ENCODE data around the gene SPATA31D4. TPM values are rescaled to one million over a fixed set of nuclear protein-coding genes. Genes with fewer than 3 reads are reported as not detected.

SPATA31D4 gene

GRCh38 chr9:81968026-81968425, 39.8 kb downstream of the SPATA31D4 start:
- Histone ChIP-seq H3K9ac (ENCODE audit: low read depth, low read length) (no peak overlapping the region), H3K4me1 (ENCODE audit: control insufficient read depth, insufficient read depth, low read length) (no peaks in the 10 kb centered on the region), H3K9me3 (replicated peaks; ENCODE audit: low read length) (no peaks in the 10 kb centered on the region), H3K4me2 (ENCODE audit: low read length) (no peak overlapping the region), H3K4me3 (ENCODE audit: low read length) (no peak overlapping the region), H3K27me3 (ENCODE audit: control insufficient read depth, insufficient read depth, low read length) (no peaks in the 10 kb centered on the region), H3K36me3 (ENCODE audit: insufficient read depth, low read length) (no peaks in the 10 kb centered on the region)

DNA sequence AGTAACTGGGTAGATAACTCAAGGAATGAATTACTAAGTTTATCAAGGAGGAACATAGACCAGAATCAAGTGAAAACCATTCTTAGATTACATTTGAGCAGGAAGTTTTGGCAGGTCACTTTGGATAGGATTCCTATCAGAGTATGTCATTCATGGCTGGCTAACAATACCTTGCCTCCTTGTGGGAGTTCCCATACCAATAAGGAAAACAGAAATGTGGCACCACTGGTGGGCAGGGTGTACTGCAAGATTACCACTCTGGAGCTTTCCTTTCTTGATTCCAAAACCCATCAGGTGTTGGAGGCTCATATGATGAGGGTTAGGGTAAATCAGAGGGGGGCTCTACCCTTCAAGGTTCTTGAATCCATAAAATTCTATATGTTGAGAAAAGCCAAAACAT, 41.7 kb downstream of the SPATA31D4 start:
- H3K9me3 ChIP-seq (replicated peaks; ENCODE audit: low read length), result no peaks in the 10 kb centered on the region
- H3K4me1 ChIP-seq (ENCODE audit: control insufficient read depth, insufficient read depth, low read length), result no peaks in the 10 kb centered on the region
- H3K9ac ChIP-seq (ENCODE audit: low read depth, low read length), result no peak overlapping the region
- no peak overlapping the region for H3K4me3 ChIP-seq (ENCODE audit: low read length)
- H3K36me3 ChIP-seq (ENCODE audit: insufficient read depth, low read length), result no peaks in the 10 kb centered on the region
- no peak overlapping the region for H3K4me2 ChIP-seq (ENCODE audit: low read length)
- H3K27me3 ChIP-seq (ENCODE audit: control insufficient read depth, insufficient read depth, low read length), result no peaks in the 10 kb centered on the region

DNA sequence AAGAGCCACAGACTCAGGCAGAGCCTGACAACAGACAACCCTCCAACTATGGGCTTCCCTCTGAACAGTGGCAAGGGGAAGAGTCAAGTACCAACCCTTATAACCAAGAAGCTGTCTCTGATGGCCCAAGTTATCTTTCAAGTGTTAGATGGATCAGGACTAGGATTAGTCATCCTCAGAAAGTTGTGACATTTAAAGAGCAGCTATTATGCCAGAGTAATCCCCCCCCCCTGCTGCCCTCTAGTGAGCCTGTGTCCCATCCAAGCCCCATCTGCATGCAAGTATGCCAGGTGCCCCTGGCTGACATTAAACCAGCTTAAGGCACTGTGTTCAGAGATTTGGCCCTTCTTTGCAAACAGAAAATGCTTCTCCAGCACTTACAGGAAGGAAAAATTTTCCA, 43.5 kb downstream of the SPATA31D4 start:
- Histone ChIP-seq H3K9me3 (replicated peaks; ENCODE audit: low read length) (no peaks in the 10 kb centered on the region), H3K4me2 (ENCODE audit: low read length) (no peak overlapping the region), H3K27me3 (ENCODE audit: control insufficient read depth, insufficient read depth, low read length) (no peaks in the 10 kb centered on the region), H3K36me3 (ENCODE audit: insufficient read depth, low read length) (no peaks in the 10 kb centered on the region), H3K4me1 (ENCODE audit: control insufficient read depth, insufficient read depth, low read length) (no peaks in the 10 kb centered on the region), H3K9ac (ENCODE audit: low read depth, low read length) (no peak overlapping the region), H3K4me3 (ENCODE audit: low read length) (no peak overlapping the region)

- H3K36me3 ChIP-seq (ENCODE audit: insufficient read depth, low read length), result no peaks in the 10 kb centered on the region
Measured at GRCh38 chr9:81974764-81975163, 46.5 kb downstream of the SPATA31D4 start.

GRCh38 chr9:81976351-81976750, 48.1 kb downstream of the SPATA31D4 start:
- H3K9me3 ChIP-seq (replicated peaks; ENCODE audit: low read length), result no peaks in the 10 kb centered on the region
- no peaks in the 10 kb centered on the region for H3K4me1 ChIP-seq (ENCODE audit: control insufficient read depth, insufficient read depth, low read length)
- H3K4me3 ChIP-seq (ENCODE audit: low read length), result no peak overlapping the region
- H3K36me3 ChIP-seq (ENCODE audit: insufficient read depth, low read length), result no peaks in the 10 kb centered on the region
- no peak overlapping the region for H3K9ac ChIP-seq (ENCODE audit: low read depth, low read length)
- H3K4me2 ChIP-seq (ENCODE audit: low read length), result no peak overlapping the region
- no peaks in the 10 kb centered on the region for H3K27me3 ChIP-seq (ENCODE audit: control insufficient read depth, insufficient read depth, low read length)

More at GRCh38 chr9:81974764-81975163, 46.5 kb downstream of the SPATA31D4 start:
- Histone ChIP-seq H3K4me3 (ENCODE audit: low read length) (no peak overlapping the region), H3K27me3 (ENCODE audit: control insufficient read depth, insufficient read depth, low read length) (no peaks in the 10 kb centered on the region), H3K9me3 (replicated peaks; ENCODE audit: low read length) (no peaks in the 10 kb centered on the region), H3K9ac (ENCODE audit: low read depth, low read length) (no peak overlapping the region), H3K4me2 (ENCODE audit: low read length) (no peak overlapping the region), H3K4me1 (ENCODE audit: control insufficient read depth, insufficient read depth, low read length) (no peaks in the 10 kb centered on the region)

GRCh38 chr9:81979196-81979595, 51.0 kb downstream of the SPATA31D4 start:
- H3K9ac ChIP-seq (ENCODE audit: low read depth, low read length), result no peak overlapping the region
- no peaks in the 10 kb centered on the region for H3K27me3 ChIP-seq (ENCODE audit: control insufficient read depth, insufficient read depth, low read length)
- no peak overlapping the region for H3K4me2 ChIP-seq (ENCODE audit: low read length)
- no peaks in the 10 kb centered on the region for H3K4me1 ChIP-seq (ENCODE audit: control insufficient read depth, insufficient read depth, low read length)
- no peaks in the 10 kb centered on the region for H3K36me3 ChIP-seq (ENCODE audit: insufficient read depth, low read length)
- H3K9me3 ChIP-seq (replicated peaks; ENCODE audit: low read length), result no peaks in the 10 kb centered on the region
- no peak overlapping the region for H3K4me3 ChIP-seq (ENCODE audit: low read length)

GRCh38 chr9:81980568-81980967, 52.3 kb downstream of the SPATA31D4 start:
- Histone ChIP-seq H3K9ac (ENCODE audit: low read depth, low read length) (no peak overlapping the region), H3K27me3 (ENCODE audit: control insufficient read depth, insufficient read depth, low read length) (no peaks in the 10 kb centered on the region), H3K4me2 (ENCODE audit: low read length) (no peak overlapping the region), H3K9me3 (replicated peaks; ENCODE audit: low read length) (no peaks in the 10 kb centered on the region), H3K4me3 (ENCODE audit: low read length) (no peak overlapping the region), H3K4me1 (ENCODE audit: control insufficient read depth, insufficient read depth, low read length) (no peaks in the 10 kb centered on the region), H3K36me3 (ENCODE audit: insufficient read depth, low read length) (no peaks in the 10 kb centered on the region)

- Histone ChIP-seq H3K4me2 (ENCODE audit: low read length) (no peak overlapping the region), H3K4me1 (ENCODE audit: control insufficient read depth, insufficient read depth, low read length) (no peaks in the 10 kb centered on the region), H3K4me3 (ENCODE audit: low read length) (no peak overlapping the region), H3K36me3 (ENCODE audit: insufficient read depth, low read length) (no peaks in the 10 kb centered on the region), H3K9me3 (replicated peaks; ENCODE audit: low read length) (no peaks in the 10 kb centered on the region), H3K27me3 (ENCODE audit: control insufficient read depth, insufficient read depth, low read length) (no peaks in the 10 kb centered on the region), H3K9ac (ENCODE audit: low read depth, low read length) (no peak overlapping the region)
Measured at GRCh38 chr9:81981883-81982282, 53.7 kb downstream of the SPATA31D4 start.

Small RNA genes within 50 kb of the gene (small RNA-seq; reads per million reads assigned to genes)
- 0.35 reads per million for gene RF00189
- gene RNA5SP287, result not detected
